Activated CD8-positive, alpha-beta memory T cell treated with anti-CD3 and anti-CD28 coated beads for 1 hour (primary cell): ENCODE measurements around the gene CLCNKA.
A peak's percentile ranks its signal among the peaks of the same experiment; 100 is the strongest.

ENCODE experiments used
- DNase-seq, 2 donors: peaks; one replicate each; pipeline ENCODE4 v3.0.0-alpha.2; 2020; ENCODE audit warnings: low read depth in 1 of 2; ENCODE audit errors: extremely low read depth in 1 of 2

The CLCNKA gene

GRCh38 chr1:16076031-16076864 lies 54.4 kb downstream of the CLCNKA start:
- DNase-seq, result no peak

- DNase-seq, result no peak
Measured at GRCh38 chr1:16076865-16077238, 55.0 kb downstream of the CLCNKA start.

GRCh38 chr1:16077406-16078245 lies 55.8 kb downstream of the CLCNKA start:
- DNase-seq, result no peak

- DNase-seq, result peak; percentile 34 to 56
Measured at GRCh38 chr1:16078925-16079656, 57.3 kb downstream of the CLCNKA start.

GRCh38 chr1:16080422-16081150 lies 58.8 kb downstream of the CLCNKA start:
- DNase-seq, result no peak

GRCh38 chr1:16081636-16082035 lies 59.8 kb downstream of the CLCNKA start:
- no peak for DNase-seq

GRCh38 chr1:16082283-16083038 lies 60.6 kb downstream of the CLCNKA start:
- peak; percentile 9 to 30 for DNase-seq

GRCh38 chr1:16083486-16083885 lies 61.6 kb downstream of the CLCNKA start:
- DNase-seq, result no peak
